Ishikawa (cell line): ENCODE data around the gene REXO4.

Source experiments
- YY1 ChIP-seq: IDR thresholded peaks from 2 replicates; pipeline ENCODE4 v1.6.1; 2012; ENCODE audit warnings: low read depth
- TF ChIP-seq, protein P1 (sequence below): IDR thresholded peaks from 2 replicates; pipeline ENCODE4 v1.6.1; 2012; ENCODE audit warnings: low read depth, mild to moderate bottlenecking

DNA sequence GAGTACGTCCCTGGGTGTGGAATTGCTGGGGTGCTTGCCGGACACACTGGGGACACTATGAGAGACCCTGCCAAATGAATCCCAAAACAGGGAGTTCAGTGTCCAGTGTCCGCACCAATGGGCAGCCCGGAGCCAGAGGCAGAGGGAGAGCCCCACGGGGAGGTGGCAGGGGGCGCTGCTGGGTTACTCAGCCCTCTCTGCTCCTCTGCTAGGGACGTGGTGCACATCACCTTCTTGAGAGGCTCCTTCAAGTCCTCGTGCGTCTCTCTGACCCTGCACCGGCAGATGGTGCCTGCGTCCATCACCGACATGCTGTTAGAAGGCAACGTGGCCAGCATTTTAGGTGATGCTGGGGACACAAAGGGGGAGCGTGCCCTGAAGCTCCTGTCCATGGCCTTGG lies 20.9 kb downstream of the REXO4 start:
- TF ChIP-seq, protein P1, sequence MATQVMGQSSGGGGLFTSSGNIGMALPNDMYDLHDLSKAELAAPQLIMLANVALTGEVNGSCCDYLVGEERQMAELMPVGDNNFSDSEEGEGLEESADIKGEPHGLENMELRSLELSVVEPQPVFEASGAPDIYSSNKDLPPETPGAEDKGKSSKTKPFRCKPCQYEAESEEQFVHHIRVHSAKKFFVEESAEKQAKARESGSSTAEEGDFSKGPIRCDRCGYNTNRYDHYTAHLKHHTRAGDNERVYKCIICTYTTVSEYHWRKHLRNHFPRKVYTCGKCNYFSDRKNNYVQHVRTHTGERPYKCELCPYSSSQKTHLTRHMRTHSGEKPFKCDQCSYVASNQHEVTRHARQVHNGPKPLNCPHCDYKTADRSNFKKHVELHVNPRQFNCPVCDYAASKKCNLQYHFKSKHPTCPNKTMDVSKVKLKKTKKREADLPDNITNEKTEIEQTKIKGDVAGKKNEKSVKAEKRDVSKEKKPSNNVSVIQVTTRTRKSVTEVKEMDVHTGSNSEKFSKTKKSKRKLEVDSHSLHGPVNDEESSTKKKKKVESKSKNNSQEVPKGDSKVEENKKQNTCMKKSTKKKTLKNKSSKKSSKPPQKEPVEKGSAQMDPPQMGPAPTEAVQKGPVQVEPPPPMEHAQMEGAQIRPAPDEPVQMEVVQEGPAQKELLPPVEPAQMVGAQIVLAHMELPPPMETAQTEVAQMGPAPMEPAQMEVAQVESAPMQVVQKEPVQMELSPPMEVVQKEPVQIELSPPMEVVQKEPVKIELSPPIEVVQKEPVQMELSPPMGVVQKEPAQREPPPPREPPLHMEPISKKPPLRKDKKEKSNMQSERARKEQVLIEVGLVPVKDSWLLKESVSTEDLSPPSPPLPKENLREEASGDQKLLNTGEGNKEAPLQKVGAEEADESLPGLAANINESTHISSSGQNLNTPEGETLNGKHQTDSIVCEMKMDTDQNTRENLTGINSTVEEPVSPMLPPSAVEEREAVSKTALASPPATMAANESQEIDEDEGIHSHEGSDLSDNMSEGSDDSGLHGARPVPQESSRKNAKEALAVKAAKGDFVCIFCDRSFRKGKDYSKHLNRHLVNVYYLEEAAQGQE, result no peak
- no peak for TF ChIP-seq YY1
